Glutamatergic neuron (in vitro differentiated cells): Measurements from ENCODE around the gene LOC101059915.

Source experiments
- DNase-seq: peaks from one replicate; pipeline ENCODE4 v3.0.0; 2022
- H3K27ac Mint-ChIP-seq: one replicate; pipeline ENCODE4 v1.8.0; 2020; ENCODE audit warnings: mild to moderate bottlenecking, mixed read lengths, inconsistent platforms; ENCODE audit not compliant: unreplicated experiment
- H3K27me3 Mint-ChIP-seq: one replicate; pipeline ENCODE4 v1.8.0; 2020; ENCODE audit warnings: mild to moderate bottlenecking, moderate library complexity, mixed read lengths, inconsistent platforms; ENCODE audit not compliant: unreplicated experiment
- H3K36me3 Mint-ChIP-seq: one replicate; pipeline ENCODE4 v1.8.0; 2020; ENCODE audit warnings: mild to moderate bottlenecking, mixed read lengths, inconsistent platforms; ENCODE audit not compliant: unreplicated experiment
- H3K4me1 Mint-ChIP-seq: one replicate; pipeline ENCODE4 v1.8.0; 2020; ENCODE audit warnings: mild to moderate bottlenecking, low read depth, mixed read lengths, inconsistent platforms; ENCODE audit not compliant: unreplicated experiment
- H3K4me3 Mint-ChIP-seq: one replicate; pipeline ENCODE4 v1.8.0; 2020; ENCODE audit warnings: mild to moderate bottlenecking, mixed read lengths, inconsistent platforms; ENCODE audit not compliant: unreplicated experiment
- H3K9me3 Mint-ChIP-seq: one replicate; pipeline ENCODE4 v1.8.0; 2020; ENCODE audit warnings: mild to moderate bottlenecking, moderate library complexity, mixed read lengths, inconsistent platforms; ENCODE audit not compliant: unreplicated experiment
- CTCF ChIP-seq: fragments of 200-600 bp; sonication (generic); IDR thresholded peaks from one replicate; pipeline ENCODE4 v1.5.0; 2021; ENCODE audit not compliant: partially characterized antibody, unreplicated experiment

LOC101059915 gene

GRCh38 chrX:71667328-71668247 is at the start of gene LOC101059915:
Gene LOC101059915 (plus strand): TSS chrX:71667546.
- no peak within 1 kb of the TSS for H3K4me3 Mint-ChIP-seq
- no peak within 1 kb of the TSS for H3K27ac Mint-ChIP-seq
- no peak for TF ChIP-seq CTCF
- no peaks in the 10 kb centered on the region for H3K36me3 Mint-ChIP-seq
- peaks cover 4% of the 10 kb centered on the region for H3K4me1 Mint-ChIP-seq
- no peaks in the 10 kb centered on the region for H3K27me3 Mint-ChIP-seq
- H3K9me3 Mint-ChIP-seq, result no peaks in the 10 kb centered on the region
- DNase-seq, result no peak

GRCh38 chrX:71617742-71618141 is 49.6 kb upstream of the LOC101059915 start:
- peaks cover 6% of the 10 kb centered on the region for H3K9me3 Mint-ChIP-seq
- H3K36me3 Mint-ChIP-seq, result no peaks in the 10 kb centered on the region
- no peak for TF ChIP-seq CTCF
- H3K4me3 Mint-ChIP-seq, result no peak overlapping the region
- no peaks in the 10 kb centered on the region for H3K4me1 Mint-ChIP-seq
- no peak overlapping the region for H3K27ac Mint-ChIP-seq
- DNase-seq, result no peak
- no peaks in the 10 kb centered on the region for H3K27me3 Mint-ChIP-seq

- DNase-seq, result no peak
- Mint-ChIP-seq H3K36me3 (no peaks in the 10 kb centered on the region), H3K4me3 (no peak within 1 kb of the TSS), H3K27me3 (no peaks in the 10 kb centered on the region), H3K27ac (no peak within 1 kb of the TSS), H3K4me1 (no peaks in the 10 kb centered on the region), H3K9me3 (peaks cover 6% of the 10 kb centered on the region)
- TF ChIP-seq CTCF, result no peak
These were observed 49.0 kb upstream of the LOC101059915 start, which contains the start of gene CXCR3 for GRCh38 chrX:71618303-71618721. Gene CXCR3 (minus strand): TSS chrX:71618511. CDS start chrX:71618449, 62 bp downstream.

- no peaks in the 10 kb centered on the region for H3K36me3 Mint-ChIP-seq
- no peak overlapping the region for H3K27ac Mint-ChIP-seq
- H3K4me3 Mint-ChIP-seq, result no peak overlapping the region
- H3K4me1 Mint-ChIP-seq, result no peaks in the 10 kb centered on the region
- TF ChIP-seq CTCF, result no peak
- DNase-seq, result no peak
- H3K9me3 Mint-ChIP-seq, result peaks cover 6% of the 10 kb centered on the region
- no peaks in the 10 kb centered on the region for H3K27me3 Mint-ChIP-seq
These were observed 48.6 kb upstream of the LOC101059915 start for GRCh38 chrX:71618787-71619186.

GRCh38 chrX:71619193-71619592 is 48.2 kb upstream of the LOC101059915 start:
- TF ChIP-seq CTCF, result no peak
- H3K9me3 Mint-ChIP-seq, result peaks cover 6% of the 10 kb centered on the region
- no peaks in the 10 kb centered on the region for H3K4me1 Mint-ChIP-seq
- H3K27ac Mint-ChIP-seq, result no peak overlapping the region
- no peaks in the 10 kb centered on the region for H3K27me3 Mint-ChIP-seq
- no peak overlapping the region for H3K4me3 Mint-ChIP-seq
- DNase-seq, result no peak
- no peaks in the 10 kb centered on the region for H3K36me3 Mint-ChIP-seq
